HepG2 (cell line): Measurements from ENCODE around the gene VWA5B1. TPM values are rescaled to one million over a fixed set of nuclear protein-coding genes. Genes with fewer than 3 reads are reported as not detected.

Source experiments
- ATAC-seq: fragments of 200-7000 bp; cut with Tn5 transposase; 3 replicates; pipeline ENCODE4 v1.9.1; 2020; ENCODE audit warnings: mild to moderate bottlenecking, moderate library complexity
- BruUV-seq: library from RNA; stranded (reverse); fragments of 400-500 nt; replicated peaks from 2 replicates; lab custom pipeline; 2021; lab: Mats Ljungman, UMichigan
- CTCF ChIA-PET: fragments of 300-600 bp; formaldehyde crosslinking; extraction: SDS; loops from one replicate; lab custom pipeline; 2021; ENCODE audit warnings: low total read pairs, inconsistent platforms, low intra/inter-chr PET ratio; lab: Yijun Ruan, JAX
- POLR2A ChIA-PET: fragments of 350-600 bp; sonication (Branson Sonifier 250); formaldehyde crosslinking; loops from one replicate; lab custom pipeline; 2020; ENCODE audit warnings: antibody characterized with exemption, inconsistent platforms; lab: Yijun Ruan, JAX
- DNase-seq: peaks from one replicate; pipeline ENCODE4 v3.0.0-alpha.2; 2015; ENCODE audit warnings: low spot score
- FAIRE-seq: peaks from 3 replicates; lab custom pipeline; 2011; peaks lifted over from hg19 to GRCh38; lab: Jason Lieb, UNC
- H2AFZ ChIP-seq: one replicate; pipeline ENCODE4 v1.6.1; 2011; ENCODE audit warnings: low read length, inconsistent platforms
- H3K27ac ChIP-seq: fragments of 300-600 bp; 3 replicates; pipeline ENCODE4 v1.8.0; 2011; ENCODE audit warnings: mixed run types, mild to moderate bottlenecking, mixed read lengths, low read length, inconsistent platforms; ENCODE audit not compliant: insufficient read depth; ENCODE audit errors: extremely low read length
- H3K27me3 ChIP-seq, 2 experiments: fragments of 200-600 bp in 1 of 2; 2 replicates in 1 of 2; 3 replicates in 1 of 2; pipeline versions ENCODE4 v1.6.0 to v1.8.0; 2011; ENCODE audit warnings: low read length in 2 of 2, mild to moderate bottlenecking in 2 of 2, moderate library complexity in 2 of 2, inconsistent platforms in 1 of 2; ENCODE audit not compliant: insufficient read depth in 2 of 2, control insufficient read depth in 1 of 2
- H3K36me3 ChIP-seq, 2 experiments: fragments of 200-600 bp in 1 of 2; replicated peaks in 1 of 2; 2 replicates in 1 of 2; 3 replicates in 1 of 2; pipeline versions ENCODE4 v1.5.1 to v1.8.0; 2011; ENCODE audit warnings: low read length in 2 of 2, inconsistent platforms in 1 of 2; ENCODE audit not compliant: insufficient read depth in 2 of 2, control insufficient read depth in 1 of 2
- H3K4me1 ChIP-seq: 2 replicates; pipeline ENCODE4 v1.5.1; 2012; ENCODE audit warnings: low read length, inconsistent platforms; ENCODE audit not compliant: insufficient read depth
- H3K4me2 ChIP-seq: 2 replicates; pipeline ENCODE4 v1.6.0; 2011; ENCODE audit warnings: low read depth, low read length, inconsistent platforms
- H3K4me3 ChIP-seq, 3 experiments: fragments of 200-600 bp in 1 of 3; sonication (generic), shearing (Covaris generic) in 1 of 3; replicated peaks in 1 of 3; 2 replicates each; pipeline ENCODE4 v1.5.1; 2011 to 2016; ENCODE audit warnings: low read length in 3 of 3, inconsistent platforms in 2 of 3, low read depth in 2 of 3, mild to moderate bottlenecking in 2 of 3, control low read depth in 1 of 3, mixed read lengths in 1 of 3; ENCODE audit not compliant: insufficient read depth in 1 of 3
- H3K79me2 ChIP-seq: one replicate; pipeline ENCODE4 v1.6.1; 2011; ENCODE audit warnings: low read length, inconsistent platforms; ENCODE audit not compliant: insufficient read depth
- H3K9ac ChIP-seq: 2 replicates; pipeline ENCODE4 v1.6.0; 2011; ENCODE audit warnings: mild to moderate bottlenecking, low read depth, low read length, inconsistent platforms; ENCODE audit not compliant: insufficient read depth
- H3K9me3 ChIP-seq: 2 replicates; pipeline ENCODE4 v1.5.1; 2012; ENCODE audit warnings: mild to moderate bottlenecking, low read length
- H4K20me1 ChIP-seq: 2 replicates; pipeline ENCODE4 v1.6.0; 2011; ENCODE audit warnings: inconsistent platforms, mild to moderate bottlenecking, low read length, moderate library complexity; ENCODE audit not compliant: insufficient read depth
- REST ChIP-seq, 2 experiments: IDR thresholded peaks; 2 replicates each; pipeline ENCODE4 v1.6.1; 2011 to 2012; ENCODE audit warnings: low read length in 2 of 2, borderline replicate concordance in 1 of 2, low read depth in 1 of 2, mild to moderate bottlenecking in 1 of 2, moderate library complexity in 1 of 2
- ZNF251 ChIP-seq: sonication (generic); formaldehyde crosslinking; IDR thresholded peaks from 2 replicates; pipeline ENCODE4 v1.9.0; 2021; ENCODE audit warnings: mild to moderate bottlenecking, missing genetic modification reagents
- ZNF264 ChIP-seq: sonication (generic); formaldehyde crosslinking; IDR thresholded peaks from 2 replicates; pipeline ENCODE4 v1.4.0; 2020; ENCODE audit warnings: missing genetic modification reagents
- ZNF282 ChIP-seq: fragments of 450-650 bp; IDR thresholded peaks from 2 replicates; pipeline ENCODE4 v1.6.1; 2018; ENCODE audit not compliant: partially characterized antibody
- WGBS: methylation state at CpG from one replicate; pipeline ENCODE4 v1.1.6; 2017; ENCODE audit warnings: low lambda C conversion rate; 5-methylcytosine and 5-hydroxymethylcytosine counted together
- in situ Hi-C: cut with HindIII; loops from 2 replicates; pipeline ENCODE4 v1.10.0; 2017; ENCODE audit warnings: low pct_unique_long_range_greater_than_20kb; ENCODE audit not compliant: extremely low pct_ligation_motif_present
- intact Hi-C: fragments of 100-400 bp; cut with micrococcal nuclease; formaldehyde crosslinking; loops from one replicate; pipeline ENCODE4 v1.10.0; 2022; ENCODE audit not compliant: unreplicated experiment
- polyA plus RNA-seq, 8 experiments: library from polyadenylated mRNA; depleted of rRNA in 3 of 8; stranded (reverse) in 7 of 8; unstranded in 1 of 8; fragments of >200 nt; fragmentation: Illumina TruSeq in 4 of 8; extraction: Trizol in 4 of 8; gene quantifications; 2 replicates each; pipeline versions ENCODE4 v1.2.1 to v1.2.3, GENCODE V29; 2011 to 2016; ENCODE audit warnings: low read depth in 4 of 8, missing spikeins in 1 of 8, mixed read lengths in 1 of 8; ENCODE audit not compliant: insufficient read depth in 1 of 8
- total RNA-seq, 5 experiments: library from RNA; depleted of rRNA; stranded (reverse); fragments of >200 nt; fragmentation: Illumina TruSeq; extraction: Trizol; gene quantifications; 2 replicates each; pipeline ENCODE4 v1.2.3, GENCODE V29; 2016; ENCODE audit warnings: low read depth in 1 of 5
- TF ChIP-seq, protein P1 (sequence below): sonication (generic); formaldehyde crosslinking; IDR thresholded peaks from 2 replicates; pipeline ENCODE4 v1.4.0; 2020; ENCODE audit warnings: missing genetic modification reagents, borderline replicate concordance

The VWA5B1 gene
- total and polyA plus RNA-seq, 2 of the 13 experiments (the other 11 are each of a cell fraction or from before 2014, with no cell fraction given), result not detected

- TF ChIP-seq, protein P1, sequence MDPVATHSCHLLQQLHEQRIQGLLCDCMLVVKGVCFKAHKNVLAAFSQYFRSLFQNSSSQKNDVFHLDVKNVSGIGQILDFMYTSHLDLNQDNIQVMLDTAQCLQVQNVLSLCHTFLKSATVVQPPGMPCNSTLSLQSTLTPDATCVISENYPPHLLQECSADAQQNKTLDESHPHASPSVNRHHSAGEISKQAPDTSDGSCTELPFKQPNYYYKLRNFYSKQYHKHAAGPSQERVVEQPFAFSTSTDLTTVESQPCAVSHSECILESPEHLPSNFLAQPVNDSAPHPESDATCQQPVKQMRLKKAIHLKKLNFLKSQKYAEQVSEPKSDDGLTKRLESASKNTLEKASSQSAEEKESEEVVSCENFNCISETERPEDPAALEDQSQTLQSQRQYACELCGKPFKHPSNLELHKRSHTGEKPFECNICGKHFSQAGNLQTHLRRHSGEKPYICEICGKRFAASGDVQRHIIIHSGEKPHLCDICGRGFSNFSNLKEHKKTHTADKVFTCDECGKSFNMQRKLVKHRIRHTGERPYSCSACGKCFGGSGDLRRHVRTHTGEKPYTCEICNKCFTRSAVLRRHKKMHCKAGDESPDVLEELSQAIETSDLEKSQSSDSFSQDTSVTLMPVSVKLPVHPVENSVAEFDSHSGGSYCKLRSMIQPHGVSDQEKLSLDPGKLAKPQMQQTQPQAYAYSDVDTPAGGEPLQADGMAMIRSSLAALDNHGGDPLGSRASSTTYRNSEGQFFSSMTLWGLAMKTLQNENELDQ (CRISPR knock-in tag), result no peak
- TF ChIP-seq ZNF251 (CRISPR knock-in tag), result no peak
Measured at GRCh38 chr1:20350421-20350820, 59.7 kb downstream of the VWA5B1 start (continued).

DNA sequence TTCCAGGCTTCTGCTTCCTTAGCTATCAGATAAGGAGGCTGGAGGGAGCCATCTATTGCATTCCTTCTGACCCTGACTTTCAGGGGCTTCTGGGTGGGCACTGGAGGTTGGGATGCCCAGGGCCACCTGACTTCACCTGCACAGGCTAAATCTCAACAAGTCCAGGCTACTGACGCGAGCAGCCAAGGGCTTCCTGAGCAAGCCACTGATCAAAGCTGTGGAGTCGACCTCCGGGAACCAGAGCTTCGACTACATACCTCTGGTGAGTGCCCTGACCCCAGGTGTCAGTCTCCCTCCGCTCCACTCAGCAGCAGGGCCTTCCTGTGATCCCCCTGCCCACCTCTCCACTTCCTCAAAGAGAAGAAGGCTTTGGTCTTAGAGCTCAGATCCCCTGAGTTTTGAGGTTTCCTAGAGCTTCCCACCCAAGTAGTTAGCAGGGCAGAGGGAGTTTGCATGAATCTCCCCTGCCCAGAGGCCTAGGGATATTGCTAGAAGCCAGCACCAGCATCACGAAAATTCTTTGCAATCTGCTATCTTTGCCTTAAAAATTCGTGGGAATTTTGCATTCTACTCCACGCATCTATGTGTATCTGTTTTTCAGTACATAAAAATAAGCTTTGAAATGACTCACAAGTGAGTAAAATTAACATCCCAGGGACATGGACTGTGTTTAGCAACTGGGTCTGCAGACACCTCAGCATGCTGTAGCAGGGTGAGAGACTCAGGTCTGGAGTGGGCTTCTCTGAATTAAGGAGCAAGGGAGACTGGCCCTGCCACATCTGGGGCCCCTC, 61.4 kb downstream of the VWA5B1 start:
- TF ChIP-seq ZNF282 (no peak), ZNF264 (no peak), REST (IDR thresholded peaks at IDR 0.05; ENCODE audit: borderline replicate concordance in 1 of 2, low read depth in 1 of 2, low read length in 2 of 2) (no peak)
- in situ Hi-C loops (no loop called here), intact Hi-C loops (no loop called here)
- H3K9me3 ChIP-seq, result no peaks in the 10 kb centered on the region
- no peak overlapping the region for H3K4me3 ChIP-seq
- BruUV-seq, result no TSS peak
- WGBS, result 4% methylated on average over 5 of the region's 9 CpGs
- DNase-seq (no peak), FAIRE-seq (no peak), ATAC-seq (no peak)
- peaks cover 0 to 33% of the 10 kb centered on the region in 2 experiments; a peak in 2 of 5 replicates for H3K27me3 ChIP-seq
- CTCF ChIA-PET, result no interaction called here
- H3K4me1 ChIP-seq, result no peaks in the 10 kb centered on the region
- no peaks in the 10 kb centered on the region for H4K20me1 ChIP-seq
- no peak overlapping the region for H2AFZ ChIP-seq
- H3K36me3 ChIP-seq, result no peaks in the 10 kb centered on the region
- H3K4me2 ChIP-seq, result no peak overlapping the region
- H3K27ac ChIP-seq, result no peak overlapping the region
- no peak overlapping the region for H3K9ac ChIP-seq
- POLR2A ChIA-PET, result no interaction called here
- no peaks in the 10 kb centered on the region for H3K79me2 ChIP-seq
